H1 (cell line): ENCODE results near the gene COMT. TPM values are rescaled to one million over a fixed set of nuclear protein-coding genes. Genes with fewer than 3 reads are reported as not detected.

Experiments
- CTCF ChIA-PET: fragments of 300-600 bp; sonication (Branson Sonifier 250); formaldehyde crosslinking; loops from one replicate; lab custom pipeline; 2021; ENCODE audit not compliant: partially characterized antibody; lab: Charles Lee
- POLR2A ChIA-PET: fragments of 300-600 bp; sonication (Branson Sonifier 250); formaldehyde crosslinking; loops from one replicate; lab custom pipeline; 2021; ENCODE audit warnings: inconsistent platforms; ENCODE audit not compliant: partially characterized antibody; lab: Charles Lee
- DNase-seq, 2 experiments: peaks; one replicate each; pipeline versions ENCODE4 v3.0.0 to v3.0.0-alpha.2; 2010 to 2022; ENCODE audit warnings: low spot score in 2 of 2, low read depth in 1 of 2, mixed read lengths in 1 of 2
- FAIRE-seq: peaks from 2 replicates; lab custom pipeline; 2011; peaks lifted over from hg19 to GRCh38; lab: Jason Lieb, UNC
- H2AFZ ChIP-seq: 2 replicates; pipeline ENCODE4 v1.8.1; 2012; ENCODE audit warnings: low read length, inconsistent platforms
- H2AK5ac ChIP-seq: 2 replicates; pipeline ENCODE4 v1.6.1; 2013; ENCODE audit warnings: low read depth, low read length
- H2BK120ac ChIP-seq: replicated peaks from 2 replicates; pipeline ENCODE3; 2013; ENCODE audit warnings: low read depth, low read length, inconsistent platforms
- H2BK12ac ChIP-seq: 2 replicates; pipeline ENCODE4 v1.6.1; 2013; ENCODE audit warnings: low read depth, low read length
- H2BK15ac ChIP-seq: 2 replicates; pipeline ENCODE4 v1.6.1; 2013; ENCODE audit warnings: low read length
- H2BK20ac ChIP-seq: 2 replicates; pipeline ENCODE4 v1.6.1; 2013; ENCODE audit warnings: low read length
- H2BK5ac ChIP-seq: 2 replicates; pipeline ENCODE4 v1.6.1; 2013; ENCODE audit warnings: low read depth, low read length
- H3K14ac ChIP-seq: 2 replicates; pipeline ENCODE4 v1.6.1; 2013; ENCODE audit warnings: inconsistent platforms; ENCODE audit not compliant: insufficient read length
- H3K18ac ChIP-seq: 2 replicates; pipeline ENCODE4 v1.6.1; 2013; ENCODE audit warnings: low read length; ENCODE audit errors: extremely low read depth
- H3K23ac ChIP-seq: 2 replicates; pipeline ENCODE4 v1.6.1; 2013; ENCODE audit warnings: inconsistent platforms; ENCODE audit not compliant: insufficient read length
- H3K23me2 ChIP-seq: 2 replicates; pipeline ENCODE4 v1.6.1; 2013; ENCODE audit warnings: low read depth, low read length
- H3K27ac ChIP-seq: 2 replicates; pipeline ENCODE4 v1.6.1; 2011; ENCODE audit warnings: low read depth, low read length, inconsistent platforms
- H3K27me3 ChIP-seq, 4 experiments: replicated peaks in 1 of 4; 1 replicate in 1 of 4; 2 replicates in 3 of 4; pipeline versions ENCODE4 v1.6.1 to v1.8.1; 2011 to 2013; ENCODE audit warnings: low read length in 3 of 4, mild to moderate bottlenecking in 3 of 4, inconsistent platforms in 2 of 4, mixed read lengths in 2 of 4, moderate library complexity in 1 of 4; ENCODE audit not compliant: control insufficient read depth in 3 of 4, insufficient read depth in 3 of 4; ENCODE audit errors: extremely low read depth in 1 of 4
- H3K36me3 ChIP-seq, 4 experiments: 2 replicates each; pipeline versions ENCODE4 v1.6.1 to v1.8.1; 2011 to 2013; ENCODE audit warnings: mild to moderate bottlenecking in 4 of 4, low read length in 3 of 4, moderate library complexity in 2 of 4, control low read depth in 1 of 4, inconsistent platforms in 1 of 4; ENCODE audit not compliant: insufficient read depth in 4 of 4, control insufficient read depth in 2 of 4
- H3K4ac ChIP-seq: replicated peaks from 2 replicates; pipeline ENCODE3; 2013; ENCODE audit warnings: low read length, low read depth, mixed read lengths, inconsistent platforms; ENCODE audit not compliant: insufficient read length
- H3K4me1 ChIP-seq, 4 experiments: replicated peaks in 1 of 4; 1 replicate in 1 of 4; 2 replicates in 3 of 4; pipeline versions ENCODE4 v1.6.1 to v1.8.1; 2011 to 2013; ENCODE audit warnings: low read length in 3 of 4, inconsistent platforms in 2 of 4, mixed read lengths in 1 of 4; ENCODE audit not compliant: insufficient read depth in 4 of 4, control insufficient read depth in 3 of 4
- H3K4me2 ChIP-seq, 2 experiments: 2 replicates each; pipeline versions ENCODE4 v1.6.1 to v1.8.1; 2011 to 2013; ENCODE audit warnings: low read depth in 2 of 2, low read length in 2 of 2, control low read depth in 1 of 2, inconsistent platforms in 1 of 2, mild to moderate bottlenecking in 1 of 2; ENCODE audit not compliant: insufficient read depth in 1 of 2
- H3K4me3 ChIP-seq, 4 experiments: fragments of 200-600, 300-600 bp in 1 of 4; sonication (generic), shearing (Covaris generic), sonication (Bioruptor Twin) in 1 of 4; 2 replicates each; pipeline versions ENCODE4 v1.5.1 to v1.8.1; 2011 to 2016; ENCODE audit warnings: low read length in 4 of 4, low read depth in 3 of 4, control low read depth in 2 of 4, inconsistent platforms in 2 of 4, mild to moderate bottlenecking in 2 of 4, mixed read lengths in 1 of 4, moderate library complexity in 1 of 4; ENCODE audit not compliant: insufficient read depth in 2 of 4; ENCODE audit errors: extremely low read depth in 1 of 4
- H3K56ac ChIP-seq: replicated peaks from 2 replicates; pipeline ENCODE3; 2013; ENCODE audit warnings: low read depth, mild to moderate bottlenecking, mixed read lengths, low read length, inconsistent platforms; ENCODE audit not compliant: insufficient read length
- H3K79me1 ChIP-seq: 2 replicates; pipeline ENCODE4 v1.6.1; 2013; ENCODE audit warnings: low read depth, low read length, control low read depth
- H3K79me2 ChIP-seq, 2 experiments: 2 replicates each; pipeline versions ENCODE4 v1.6.1 to v1.8.1; 2012 to 2013; ENCODE audit warnings: low read length in 2 of 2, mild to moderate bottlenecking in 2 of 2, inconsistent platforms in 1 of 2; ENCODE audit not compliant: insufficient read depth in 2 of 2, control insufficient read depth in 1 of 2
- H3K9ac ChIP-seq, 4 experiments: replicated peaks in 1 of 4; 1 replicate in 1 of 4; 2 replicates in 3 of 4; pipeline versions ENCODE4 v1.6.1 to v1.8.1; 2011 to 2013; ENCODE audit warnings: low read depth in 3 of 4, low read length in 3 of 4, control low read depth in 2 of 4, mild to moderate bottlenecking in 2 of 4, moderate library complexity in 2 of 4, inconsistent platforms in 1 of 4; ENCODE audit errors: extremely low read depth in 1 of 4
- H3K9me3 ChIP-seq, 2 experiments: 2 replicates each; pipeline versions ENCODE4 v1.6.1 to v1.8.1; 2012 to 2013; ENCODE audit warnings: mild to moderate bottlenecking in 2 of 2, moderate library complexity in 2 of 2, control low read depth in 1 of 2, inconsistent platforms in 1 of 2, low read depth in 1 of 2, low read length in 1 of 2, mixed read lengths in 1 of 2; ENCODE audit not compliant: insufficient read depth in 2 of 2
- H4K20me1 ChIP-seq, 2 experiments: replicated peaks in 1 of 2; 2 replicates each; pipeline versions ENCODE3 to v1.8.1; 2011 to 2013; ENCODE audit warnings: inconsistent platforms in 2 of 2, low read length in 2 of 2, mild to moderate bottlenecking in 1 of 2; ENCODE audit not compliant: insufficient read depth in 2 of 2, control insufficient read depth in 1 of 2
- H4K5ac ChIP-seq: 2 replicates; pipeline ENCODE4 v1.6.1; 2013; ENCODE audit warnings: low read length, low read depth, mixed read lengths, inconsistent platforms; ENCODE audit not compliant: insufficient read length
- H4K8ac ChIP-seq: 2 replicates; pipeline ENCODE4 v1.8.0; 2013; ENCODE audit warnings: mild to moderate bottlenecking, moderate library complexity, low read length, inconsistent platforms; ENCODE audit not compliant: insufficient read depth; ENCODE audit errors: extremely low read depth
- H4K91ac ChIP-seq: replicated peaks from 2 replicates; pipeline ENCODE3; 2013; ENCODE audit warnings: low read length, mixed read lengths, inconsistent platforms; ENCODE audit not compliant: insufficient read length
- BRCA1 ChIP-seq: IDR thresholded peaks from 2 replicates; pipeline ENCODE4 v1.6.1; 2012; ENCODE audit warnings: low read depth, low read length, improper control_type of control experiment
- CBX8 ChIP-seq: fragments of 300-800, 300-1000 bp; sonication (generic); IDR thresholded peaks from 2 replicates; pipeline ENCODE4 v1.7.1; 2016; ENCODE audit warnings: low read depth, low read length, borderline replicate concordance
- CHD2 ChIP-seq: IDR thresholded peaks from 2 replicates; pipeline ENCODE4 v1.6.1; 2012; ENCODE audit warnings: low read length, improper control_type of control experiment
- EZH2 ChIP-seq: fragments of 200-600 bp; sonication (generic); IDR thresholded peaks from 2 replicates; pipeline ENCODE4 v1.7.1; 2012; ENCODE audit warnings: low read depth, mild to moderate bottlenecking, moderate library complexity, low read length, inconsistent platforms; ENCODE audit not compliant: severe bottlenecking
- GABPA ChIP-seq: IDR thresholded peaks from 2 replicates; pipeline ENCODE4 v1.6.1; 2011; ENCODE audit warnings: mild to moderate bottlenecking, low read length, moderate library complexity, borderline replicate concordance; ENCODE audit not compliant: insufficient read depth
- JUND ChIP-seq: IDR thresholded peaks from 2 replicates; pipeline ENCODE4 v1.6.1; 2011; ENCODE audit warnings: mild to moderate bottlenecking, improper control_type of control experiment, low read length
- MAFK ChIP-seq: IDR thresholded peaks from 2 replicates; pipeline ENCODE4 v1.6.1; 2012; ENCODE audit warnings: low read depth, mild to moderate bottlenecking, improper control_type of control experiment, low read length
- PHF8 ChIP-seq: fragments of 200-600 bp; sonication (generic); conservative IDR thresholded peaks from 2 replicates; pipeline ENCODE4 v1.7.1; 2012; ENCODE audit warnings: low read depth, mild to moderate bottlenecking, inconsistent platforms, low read length, moderate library complexity
- RFX5 ChIP-seq: IDR thresholded peaks from 2 replicates; pipeline ENCODE4 v1.6.1; 2011; ENCODE audit warnings: low read depth, low read length, improper control_type of control experiment, borderline replicate concordance
- SIRT6 ChIP-seq: IDR thresholded peaks from one replicate; pipeline ENCODE4 v1.7.1; 2012; ENCODE audit warnings: low read length, inconsistent platforms
- SIX5 ChIP-seq: IDR thresholded peaks from 2 replicates; pipeline ENCODE4 v1.6.1; 2011; ENCODE audit warnings: mild to moderate bottlenecking, low read depth, low read length
- SP1 ChIP-seq: IDR thresholded peaks from 2 replicates; pipeline ENCODE4 v1.6.1; 2011; ENCODE audit warnings: low read depth, low read length
- SP4 ChIP-seq: IDR thresholded peaks from 2 replicates; pipeline ENCODE4 v1.6.1; 2012; ENCODE audit warnings: low read length, inconsistent platforms
- TAF7 ChIP-seq: optimal IDR thresholded peaks from 2 replicates; pipeline ENCODE3; 2011; ENCODE audit warnings: low read depth, mild to moderate bottlenecking, inconsistent platforms, low read length, moderate library complexity, borderline replicate concordance
- WGBS, 2 experiments: shearing (Covaris generic) in 1 of 2; methylation state at CpG; one replicate each; pipeline versions ENCODE4 v1.1.6 to v1.1.7; 2013 to 2015; ENCODE audit warnings: low lambda C conversion rate in 2 of 2, mixed read lengths in 2 of 2, inconsistent platforms in 1 of 2, low coverage in 1 of 2, missing lambda C conversion rate in 1 of 2; ENCODE audit not compliant: insufficient replicate concordance in 2 of 2, insufficient coverage in 1 of 2, insufficient read length in 1 of 2; ENCODE audit errors: extremely low coverage in 1 of 2, missing lambda C conversion rate in 1 of 2; 5-methylcytosine and 5-hydroxymethylcytosine counted together
- polyA plus RNA-seq, 7 experiments: library from polyadenylated mRNA; depleted of rRNA in 3 of 7; stranded (reverse) in 5 of 7; unstranded in 2 of 7; fragments of >200 nt in 5 of 7; fragments of 200-250 nt in 2 of 7; gene quantifications; 1 replicate in 5 of 7; 2 replicates in 1 of 7; 4 replicates in 1 of 7; pipeline versions ENCODE4 v1.2.1 to v1.2.3, GENCODE V29; 2011 to 2013; ENCODE audit warnings: missing spikeins in 2 of 7, mixed read lengths in 2 of 7
- total RNA-seq: library from RNA; stranded (reverse); fragmentation: NEBNext Ultra II Directional; extraction: Animal tissue kit (Norgen Biotek cat#: 25700); gene quantifications from 2 replicates; pipeline ENCODE4 v1.2.1, GENCODE V29; 2021

The COMT gene
- total and polyA plus RNA-seq, 2 of the 8 experiments (the other 6 are each of a cell fraction or from before 2014, with no cell fraction given) = 15.2 to 33.7 TPM

DNA sequence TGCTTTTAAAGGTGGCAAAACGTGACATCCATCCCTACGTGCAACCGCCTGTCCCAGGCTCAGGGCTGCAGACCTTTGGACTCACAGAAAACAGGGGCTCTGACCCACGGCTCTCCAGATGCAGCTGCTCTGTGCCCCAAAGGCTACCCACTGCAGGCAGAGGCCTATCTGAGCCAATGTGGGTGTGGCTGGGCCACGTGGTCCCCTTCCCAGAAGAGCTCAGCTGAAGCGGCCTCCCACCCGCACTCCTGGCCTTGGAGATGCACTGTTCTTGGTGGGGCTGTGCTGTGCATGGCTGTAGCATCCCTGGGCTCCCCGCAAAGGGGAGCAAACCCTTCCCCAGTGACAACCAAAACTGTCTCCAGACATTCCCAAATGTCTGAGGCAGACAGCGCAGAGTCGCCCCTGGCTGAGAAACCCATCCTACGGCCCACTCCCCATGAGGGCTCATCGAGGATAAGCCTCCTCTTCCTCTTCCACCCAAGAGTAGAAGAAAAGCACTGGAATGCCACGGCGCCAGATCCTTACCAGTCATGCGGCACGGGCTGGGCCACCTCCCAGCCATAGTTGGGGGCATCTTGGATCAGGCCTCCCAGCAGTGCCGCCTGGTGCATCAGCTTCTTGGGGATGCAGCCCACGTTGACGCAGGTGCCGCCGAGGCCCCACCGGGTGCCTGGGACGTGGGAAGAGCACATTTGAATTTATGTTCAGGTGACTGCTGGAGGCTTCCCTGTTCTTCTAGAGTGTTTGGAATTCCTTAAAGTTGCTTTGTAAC lies 23.1 kb upstream of the COMT start:
- no peak overlapping the region for H2BK120ac ChIP-seq
- H4K91ac ChIP-seq = no peak overlapping the region
- H2AK5ac ChIP-seq = no peak overlapping the region
- H4K8ac ChIP-seq = peak overlapping the region; percentile 71; the same call in 1 of the 2 replicates
- H3K14ac ChIP-seq = no peak overlapping the region
- POLR2A ChIA-PET = no interaction called here
- H4K20me1 ChIP-seq = no peaks in the 10 kb centered on the region
- H2AFZ ChIP-seq = no peak overlapping the region
- H3K36me3 ChIP-seq = no peaks in the 10 kb centered on the region
- no peak overlapping the region for H2BK20ac ChIP-seq
- FAIRE-seq (no peak), DNase-seq (no peak)
- no peaks in the 10 kb centered on the region for H3K79me2 ChIP-seq
- no peaks in the 10 kb centered on the region; the same call in 1 of the 2 replicates for H3K79me1 ChIP-seq
- no peak overlapping the region for H4K5ac ChIP-seq
- H3K4me2 ChIP-seq = no peak overlapping the region
- H2BK5ac ChIP-seq = no peak overlapping the region
- H3K27me3 ChIP-seq = no peaks in the 10 kb centered on the region; a peak in 1 of 7 replicates
- no peak overlapping the region for H3K4ac ChIP-seq
- H2BK15ac ChIP-seq = no peak overlapping the region
- no peaks in the 10 kb centered on the region for H3K9me3 ChIP-seq
- WGBS, 2 experiments = 82% methylated on average over 23 of the region's 23 CpGs; no CpG with 5 or more reads in 1 of the 2 experiments
- H3K23ac ChIP-seq = no peak overlapping the region
- no peak overlapping the region for H3K4me3 ChIP-seq
- no peak overlapping the region for H3K56ac ChIP-seq
- CTCF ChIA-PET = interaction anchor here (0.6 to 10.9 kb wide), 10 partner anchors 8 to 187 kb away, joined by 3 to 145 read pairs (median 5); no protein-coding TSS in a partner anchor
- no peak overlapping the region for H3K27ac ChIP-seq
- H2BK12ac ChIP-seq = no peak overlapping the region
- H3K9ac ChIP-seq = no peak overlapping the region
- no peaks in the 10 kb centered on the region for H3K23me2 ChIP-seq
- no peaks in the 10 kb centered on the region for H3K4me1 ChIP-seq
- no peak overlapping the region for H3K18ac ChIP-seq
- TF ChIP-seq SIX5 (no peak), PHF8 (no peak), SIRT6 (no peak), JUND (no peak), EZH2 (no peak), CHD2 (no peak), BRCA1 (no peak), RFX5 (no peak), SP1 (no peak), GABPA (no peak), SP4 (no peak), CBX8 (no peak), MAFK (no peak), TAF7 (no peak)
